GM19023 (cell line): ENCODE results near the gene CDKN2B-AS1.
A peak's percentile ranks its signal among the peaks of the same experiment; 100 is the strongest.
"Not testable (repeated sequence)": the region's sequence is repeated elsewhere in the genome, so short reads cannot be mapped to it uniquely, and the experiment has no call there.

Source experiments
- ATAC-seq: cut with Tn5 transposase; IDR thresholded peaks from one replicate; pipeline ENCODE4 v1.9.1; 2021; ENCODE audit warnings: mild to moderate bottlenecking, moderate library complexity; ENCODE audit not compliant: unreplicated experiment

The CDKN2B-AS1 gene

GRCh38 chr9:22041344-22041743 is 46.8 kb downstream of the CDKN2B-AS1 start:
- ATAC-seq = no peak

GRCh38 chr9:22041775-22042174 is 47.2 kb downstream of the CDKN2B-AS1 start:
- no peak for ATAC-seq

- ATAC-seq = no peak
These were observed 49.3 kb downstream of the CDKN2B-AS1 start for GRCh38 chr9:22043928-22044327.

GRCh38 chr9:22044583-22044982 is 50.0 kb downstream of the CDKN2B-AS1 start:
- no peak for ATAC-seq

GRCh38 chr9:22045423-22045822 is 50.8 kb downstream of the CDKN2B-AS1 start:
- no peak for ATAC-seq

- no peak for ATAC-seq
These were observed 51.8 kb downstream of the CDKN2B-AS1 start for GRCh38 chr9:22046243-22046885.

- ATAC-seq = no peak
These were observed 53.0 kb downstream of the CDKN2B-AS1 start for GRCh38 chr9:22047596-22047995.

- ATAC-seq = no peak
These were observed 54.8 kb downstream of the CDKN2B-AS1 start for GRCh38 chr9:22049411-22049810.

GRCh38 chr9:22050924-22051323 is 56.3 kb downstream of the CDKN2B-AS1 start:
- peak; percentile 60 for ATAC-seq

GRCh38 chr9:22052376-22052945 is 57.9 kb downstream of the CDKN2B-AS1 start:
- peak; percentile 57 for ATAC-seq

GRCh38 chr9:22053178-22053577 is 58.6 kb downstream of the CDKN2B-AS1 start:
- no peak for ATAC-seq

GRCh38 chr9:22054076-22054475 is 59.5 kb downstream of the CDKN2B-AS1 start:
- no peak for ATAC-seq

- ATAC-seq = no peak
These were observed 59.9 kb downstream of the CDKN2B-AS1 start for GRCh38 chr9:22054529-22054928.

GRCh38 chr9:22055090-22055489 is 60.5 kb downstream of the CDKN2B-AS1 start:
- no peak for ATAC-seq

- no peak for ATAC-seq
These were observed 61.8 kb downstream of the CDKN2B-AS1 start for GRCh38 chr9:22056402-22056801.

- not testable (repeated sequence) for ATAC-seq
These were observed 63.4 kb downstream of the CDKN2B-AS1 start for GRCh38 chr9:22057972-22058371.

- ATAC-seq = no peak
These were observed 66.3 kb downstream of the CDKN2B-AS1 start for GRCh38 chr9:22060831-22061383.

- no peak for ATAC-seq
These were observed 70.4 kb downstream of the CDKN2B-AS1 start for GRCh38 chr9:22064957-22065356.

GRCh38 chr9:22065431-22066200 is 71.0 kb downstream of the CDKN2B-AS1 start:
- no peak for ATAC-seq

GRCh38 chr9:22067196-22067595 is 72.6 kb downstream of the CDKN2B-AS1 start:
- no peak for ATAC-seq

GRCh38 chr9:22068369-22068768 is 73.8 kb downstream of the CDKN2B-AS1 start:
- ATAC-seq = no peak

GRCh38 chr9:22073349-22073748 is 78.8 kb downstream of the CDKN2B-AS1 start:
- no peak for ATAC-seq
